HG02973 (cell line): ENCODE data around the gene TRPT1.
"Not testable (repeated sequence)": the region's sequence is repeated elsewhere in the genome, so short reads cannot be mapped to it uniquely, and the experiment has no call there.

Source experiments
- ATAC-seq: cut with Tn5 transposase; IDR thresholded peaks from one replicate; pipeline ENCODE4 v1.9.1; 2021; ENCODE audit warnings: moderate library complexity; ENCODE audit not compliant: unreplicated experiment

The TRPT1 gene

GRCh38 chr11:64258946-64259532 lies 33.1 kb upstream of the TRPT1 start:
- ATAC-seq = no peak

GRCh38 chr11:64258356-64258755 lies 32.4 kb upstream of the TRPT1 start:
- ATAC-seq = no peak

GRCh38 chr11:64256300-64256699 lies 30.3 kb upstream of the TRPT1 start:
- no peak for ATAC-seq

- ATAC-seq = no peak
These were observed 29.4 kb upstream of the TRPT1 start for GRCh38 chr11:64255135-64256128.

GRCh38 chr11:64254326-64254725 lies 28.3 kb upstream of the TRPT1 start:
- no peak for ATAC-seq

- no peak for ATAC-seq
These were observed 27.5 kb upstream of the TRPT1 start for GRCh38 chr11:64253481-64253880.

- no peak for ATAC-seq
These were observed 27.1 kb upstream of the TRPT1 start for GRCh38 chr11:64253043-64253442.

- ATAC-seq = no peak
These were observed 26.3 kb upstream of the TRPT1 start for GRCh38 chr11:64252003-64252872.

- no peak for ATAC-seq
These were observed 25.7 kb upstream of the TRPT1 start for GRCh38 chr11:64251753-64252002.

- no peak for ATAC-seq
These were observed 25.2 kb upstream of the TRPT1 start, which contains the start of gene PLCB3 for GRCh38 chr11:64251016-64251752. TSS of gene PLCB3 (plus strand) at chr11:64251530. CDS start at chr11:64251650, 120 bp downstream.

GRCh38 chr11:64250415-64251015 lies 24.5 kb upstream of the TRPT1 start:
- ATAC-seq = no peak

GRCh38 chr11:64249563-64250414 lies 23.8 kb upstream of the TRPT1 start:
- ATAC-seq = no peak

GRCh38 chr11:64249038-64249437 lies 23.1 kb upstream of the TRPT1 start:
- ATAC-seq = no peak

GRCh38 chr11:64248578-64248977 lies 22.6 kb upstream of the TRPT1 start:
- no peak for ATAC-seq

- no peak for ATAC-seq
These were observed 21.9 kb upstream of the TRPT1 start for GRCh38 chr11:64247729-64248531.

- ATAC-seq = no peak
These were observed 21.1 kb upstream of the TRPT1 start, which contains the start of gene PPP1R14B for GRCh38 chr11:64246871-64247728. TSS of gene PPP1R14B (minus strand) at chr11:64246943. CDS start at chr11:64246673, 270 bp downstream.

GRCh38 chr11:64246621-64246870 lies 20.6 kb upstream of the TRPT1 start:
- not testable (repeated sequence) for ATAC-seq
